ENCODE results near the gene CTNNBL1.
"Not testable (repeated sequence)": the region's sequence is repeated elsewhere in the genome, so short reads cannot be mapped to it uniquely, and the experiment has no call there.

Gene CTNNBL1

GRCh38 chr20:37699202-37699601, 5.4 kb downstream of the CTNNBL1 start:
- TF ChIP-seq CTCF (conservative IDR thresholded peaks at IDR 0.05; ENCODE audit: low read depth, low read length) = no peak
- peak; percentile 72 for DNase-seq (ENCODE audit: low read depth)
- no peak overlapping the region for H3K4me3 ChIP-seq (ENCODE audit: low read depth, low read length)

GRCh38 chr20:37700301-37700700, 6.5 kb downstream of the CTNNBL1 start:
- TF ChIP-seq CTCF (conservative IDR thresholded peaks at IDR 0.05; ENCODE audit: low read depth, low read length) = no peak
- no peak overlapping the region for H3K4me3 ChIP-seq (ENCODE audit: low read depth, low read length)
- no peak for DNase-seq (ENCODE audit: low read depth)

GRCh38 chr20:37701676-37702075, 7.8 kb downstream of the CTNNBL1 start:
- peak; percentile 83 for DNase-seq (ENCODE audit: low read depth)
- H3K4me3 ChIP-seq (ENCODE audit: low read depth, low read length) = not testable (repeated sequence)

GRCh38 chr20:37702403-37703034, 8.7 kb downstream of the CTNNBL1 start:
- DNase-seq (ENCODE audit: low read depth) = no peak
- no peak for TF ChIP-seq CTCF (conservative IDR thresholded peaks at IDR 0.05; ENCODE audit: low read depth, low read length)
- H3K4me3 ChIP-seq (ENCODE audit: low read depth, low read length) = no peak overlapping the region

GRCh38 chr20:37703035-37703845, 9.4 kb downstream of the CTNNBL1 start:
- no peak overlapping the region for H3K4me3 ChIP-seq (ENCODE audit: low read depth, low read length)
- no peak for DNase-seq (ENCODE audit: low read depth)
- TF ChIP-seq CTCF (conservative IDR thresholded peaks at IDR 0.05; ENCODE audit: low read depth, low read length) = no peak

GRCh38 chr20:37704955-37705354, 11.1 kb downstream of the CTNNBL1 start:
- H3K4me3 ChIP-seq (ENCODE audit: low read depth, low read length) = no peak overlapping the region
- DNase-seq (ENCODE audit: low read depth) = no peak
- no peak for TF ChIP-seq CTCF (conservative IDR thresholded peaks at IDR 0.05; ENCODE audit: low read depth, low read length)

GRCh38 chr20:37706298-37706697, 12.5 kb downstream of the CTNNBL1 start:
- peak; percentile 12 for DNase-seq (ENCODE audit: low read depth)
- no peak overlapping the region for H3K4me3 ChIP-seq (ENCODE audit: low read depth, low read length)
- TF ChIP-seq CTCF (conservative IDR thresholded peaks at IDR 0.05; ENCODE audit: low read depth, low read length) = no peak

Data from choroid plexus epithelial cell (primary cell).